Heart right ventricle (tissue), 16 donors: ENCODE measurements around the gene LMO7. TPM values are rescaled to one million over a fixed set of nuclear protein-coding genes. Genes with fewer than 3 reads are reported as not detected.
A peak's percentile ranks its signal among the peaks of the same experiment; 100 is the strongest.

Experiments
- ATAC-seq, 8 donors: fragments of 200-7000 bp; cut with Tn5 transposase; one replicate each; pipeline ENCODE4 v1.9.1; 2020; ENCODE audit warnings: mild to moderate bottlenecking in 8 of 8, moderate library complexity in 8 of 8, moderate number of reproducible peaks in 1 of 8
- DNase-seq, 2 donors: peaks; one replicate each; pipeline ENCODE4 v3.0.0-alpha.2; 2020
- H3K27ac ChIP-seq, 10 donors: fragments of 200-600 bp; sonication (generic) in 2 of 10; one replicate each; pipeline versions ENCODE4 v1.5.0 to v1.8.0; 2020 to 2022; ENCODE audit warnings: mild to moderate bottlenecking in 3 of 10
- H3K27me3 ChIP-seq, 7 donors: fragments of 200-600 bp; one replicate each; pipeline ENCODE4 v1.8.0; 2021 to 2022; ENCODE audit warnings: mild to moderate bottlenecking in 2 of 7
- H3K36me3 ChIP-seq, 9 donors: fragments of 200-600 bp; sonication (generic) in 1 of 9; one replicate each; pipeline versions ENCODE4 v1.5.0 to v1.8.0; 2020 to 2022; ENCODE audit warnings: mild to moderate bottlenecking in 2 of 9
- H3K4me1 ChIP-seq, 9 donors: fragments of 200-600 bp; sonication (generic) in 1 of 9; one replicate each; pipeline versions ENCODE4 v1.5.0 to v1.8.0; 2020 to 2022; ENCODE audit warnings: mild to moderate bottlenecking in 4 of 9
- H3K4me3 ChIP-seq, 10 donors: fragments of 200-600 bp; sonication (generic) in 2 of 10; one replicate each; pipeline versions ENCODE4 v1.5.0 to v1.8.0; 2020 to 2022; ENCODE audit warnings: mild to moderate bottlenecking in 7 of 10, moderate library complexity in 2 of 10
- H3K9me3 ChIP-seq, 11 donors: fragments of 200-600 bp in 10 of 11; sonication (generic) in 2 of 11; one replicate each; pipeline versions ENCODE4 v1.5.0 to v1.8.0; 2013 to 2022; ENCODE audit warnings: mild to moderate bottlenecking in 2 of 11, control low read depth in 1 of 11, moderate library complexity in 1 of 11
- CTCF ChIP-seq, 9 donors: fragments of 200-600 bp; sonication (generic) in 2 of 9; IDR thresholded peaks; one replicate each; pipeline versions ENCODE4 v1.5.0 to v1.8.0; 2021 to 2022; ENCODE audit warnings: antibody characterized with exemption in 9 of 9, mild to moderate bottlenecking in 5 of 9, moderate library complexity in 1 of 9
- WGBS, 2 donors: extraction: QIAGEN DNeasy Blood & Tissue Kit; methylation state at CpG; one replicate each; pipeline ENCODE4 v1.1.7; 2013; ENCODE audit warnings: inconsistent platforms in 1 of 2; 5-methylcytosine and 5-hydroxymethylcytosine counted together
- intact Hi-C, 10 donors: fragments of 100-400 bp; cut with DNase I; formaldehyde crosslinking; loops; one replicate each; pipeline versions ENCODE4 v1.11.1 to v1.14.2; 2022
- polyA plus RNA-seq, 2 donors: library from polyadenylated mRNA; stranded (reverse); fragments of 200-250 nt; gene quantifications; one replicate each; pipeline ENCODE4 v1.2.3, GENCODE V29; 2013
- total RNA-seq, 10 donors: library from RNA; stranded (reverse); fragmentation: NEBNext Ultra II Directional in 3 of 10; extraction: Animal tissue kit (Norgen Biotek cat#: 25700) in 3 of 10; gene quantifications; one replicate each; pipeline versions ENCODE4 v1.2.1 to v1.2.4, GENCODE V29; 2021 to 2023
- donor health status: Arrhythmogenic right ventricular cardiomyopathy.
- donor health status: ischemic (EF 13 %, LVEDD 7.1; RV severe dilation, severe dysfunction).
- donor health status: healthy with polysubstance abuse.
- donor health status: DM: no; HTN: yes; CAD: no.
- donor health status: DM: no; HTN: no; CAD: no.
- donor health status: ischemic (EF 25% LVEDD 6.9; RV normal size, moderate dysfunction).
- donor health status: ischemic (EF 25% LVEDD 5.7; RV mildly dilated, moderate dysfunction).
- donor health status: healthy.
- donor health status: DM: yes; HTN: yes; CAD: no.
- donor health status: Ischemic cardiomyopathy.
- donor health status: ischemic (EF 35%, LVEDD 5.7; RV mildly dilated, moderate dysfunction).
- donor health status: nonischemic (EF 11% LVEDD 7.7; RV severe dilation, severe dysfunction).
- donor health status: DM: yes; HTN: yes; CAD: no.
- donor health status: PGD.
- donor health status: ischemic (EF 29% LVEDD 5.4; RV normal size, mild dysfunction).
- donor health status: nonischemic (EF 23%, LVEDD 6.1; RV moderate dilation, normal function).

Gene LMO7
- total and polyA plus RNA-seq, 12 donors: 147 to 600 (median 504) TPM

DNA sequence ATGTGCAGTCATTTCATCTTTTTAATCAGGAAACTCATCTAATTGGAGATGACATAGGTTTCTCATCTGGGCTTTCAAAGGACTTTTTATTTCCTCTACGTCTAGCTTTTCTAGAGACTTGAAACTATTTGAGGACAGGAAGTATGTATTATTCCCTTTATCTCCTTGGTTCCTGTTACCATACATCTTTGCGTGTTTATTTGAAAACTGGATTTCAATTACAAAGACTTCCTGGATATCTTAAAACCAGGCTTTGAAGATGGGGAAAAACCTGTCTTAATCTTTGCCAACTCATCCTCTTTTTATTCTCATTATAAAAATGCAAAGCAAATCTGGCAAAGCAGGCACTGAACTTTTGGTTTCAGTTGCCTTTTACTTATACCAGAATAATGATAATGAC lies 130.5 kb downstream of the LMO7 start:
- Histone ChIP-seq H3K36me3 (no peaks in the 10 kb centered on the region), H3K9me3 (no peaks in the 10 kb centered on the region), H3K4me3 (no peak overlapping the region), H3K27me3 (no peaks in the 10 kb centered on the region), H3K27ac (no peak overlapping the region), H3K4me1 (peaks cover 0 to 64% (median 21%) of the 10 kb centered on the region in 9 donors)
- no peak for TF ChIP-seq CTCF (IDR thresholded peaks at IDR 0.05)
- no peak for ATAC-seq
- intact Hi-C loops: no loop called here
- no peak for DNase-seq
- 61 to 78% methylated on average over 2 of the region's 2 CpGs for WGBS, 2 donors

DNA sequence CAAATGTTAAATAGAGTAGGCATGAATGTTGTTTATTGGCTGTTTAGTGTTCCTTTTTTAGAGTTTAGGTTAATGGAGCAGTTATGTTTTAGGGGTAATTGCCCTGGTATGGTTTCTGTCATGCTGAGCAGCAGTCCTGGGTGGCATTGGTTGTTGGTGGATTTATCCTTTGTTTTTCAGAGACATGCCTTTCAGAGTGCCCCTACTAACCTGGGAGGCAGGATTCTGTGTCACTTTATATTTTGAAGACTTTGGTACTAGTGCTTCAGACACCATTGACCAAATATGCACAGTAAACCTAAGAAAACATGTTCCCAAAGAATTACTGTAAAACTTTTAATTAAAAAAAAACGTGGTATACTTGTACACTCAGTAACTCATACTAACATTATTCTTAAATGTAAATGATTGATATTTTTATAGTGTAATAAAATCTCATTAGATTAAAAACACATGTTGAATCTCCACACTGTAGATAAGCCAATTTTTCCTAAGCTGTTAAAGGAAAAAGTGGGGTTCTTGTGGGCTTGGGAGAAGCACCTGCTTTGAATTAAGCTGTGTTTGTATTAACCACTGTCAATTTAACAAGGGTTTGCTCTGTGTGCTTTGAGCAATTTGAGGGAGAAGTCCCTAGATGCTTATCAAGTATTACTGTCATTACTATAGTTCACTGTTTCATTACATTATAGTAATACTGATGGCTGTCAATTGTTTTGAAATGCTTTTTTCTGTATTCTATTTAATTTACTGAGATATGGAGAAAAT lies 133.2 kb downstream of the LMO7 start:
- no peak for TF ChIP-seq CTCF (IDR thresholded peaks at IDR 0.05)
- intact Hi-C loops: no loop called here
- WGBS, 2 donors: 45 to 67% methylated on average over 1 of the region's 1 CpG

GRCh38 chr13:75770164-75770563 lies 134.0 kb downstream of the LMO7 start:
- peak overlapping the region in 6 of 10 donors; percentile 24 to 51 (median 40) for H3K27ac ChIP-seq
- no peak for TF ChIP-seq CTCF (IDR thresholded peaks at IDR 0.05)
- peak in 1 of 8 donors; percentile 29 for ATAC-seq
- no peaks in the 10 kb centered on the region for H3K27me3 ChIP-seq
- no peaks in the 10 kb centered on the region for H3K36me3 ChIP-seq
- 91 to 93% methylated on average over 1 of the region's 1 CpG for WGBS, 2 donors
- intact Hi-C loops: no loop called here
- H3K9me3 ChIP-seq: no peaks in the 10 kb centered on the region
- no peak overlapping the region for H3K4me3 ChIP-seq
- no peak for DNase-seq
- peaks cover 0 to 53% (median 13%) of the 10 kb centered on the region in 9 donors for H3K4me1 ChIP-seq

More for the DNA sequence above, 133.2 kb downstream of the LMO7 start:
- no peak for DNase-seq
- H3K4me3 ChIP-seq: no peak overlapping the region
- no peak overlapping the region for H3K27ac ChIP-seq
- H3K36me3 ChIP-seq: no peaks in the 10 kb centered on the region
- ATAC-seq: no peak
- H3K4me1 ChIP-seq: peaks cover 0 to 57% (median 13%) of the 10 kb centered on the region in 9 donors
- H3K9me3 ChIP-seq: no peaks in the 10 kb centered on the region
- H3K27me3 ChIP-seq: no peaks in the 10 kb centered on the region

- H3K4me1 ChIP-seq: peaks cover 0 to 53% (median 12%) of the 10 kb centered on the region in 9 donors
These were observed 134.5 kb downstream of the LMO7 start for GRCh38 chr13:75770592-75771011.

More at GRCh38 chr13:75770592-75771011, 134.5 kb downstream of the LMO7 start:
- ATAC-seq (peak in 4 of 8 donors; percentile 30 to 43 (median 40)), DNase-seq (no peak)
- 43 to 52% methylated on average over 3 of the region's 3 CpGs for WGBS, 2 donors
- Histone ChIP-seq H3K4me3 (no peak overlapping the region), H3K27ac (peak overlapping the region in 6 of 10 donors; percentile 24 to 51 (median 40)), H3K27me3 (no peaks in the 10 kb centered on the region), H3K9me3 (no peaks in the 10 kb centered on the region), H3K36me3 (no peaks in the 10 kb centered on the region)
- TF ChIP-seq CTCF (IDR thresholded peaks at IDR 0.05): no peak
- intact Hi-C loops: no loop called here
